Measurements from ENCODE around the gene DOCK2. TPM values are rescaled to one million over a fixed set of nuclear protein-coding genes. Genes with fewer than 3 reads are reported as not detected.

The DOCK2 gene
- total and polyA plus RNA-seq, 2 donors from 2014 or later = 1.0 to 42.0 TPM

- Histone ChIP-seq H3K36me3 (ENCODE audit: control insufficient read depth in 2 of 3, insufficient read depth in 3 of 3, low read length in 3 of 3) (no peaks in the 10 kb centered on the region), H3K4me1 (ENCODE audit: control insufficient read depth in 2 of 3, insufficient read depth in 2 of 3, low read depth in 1 of 3, low read length in 3 of 3) (no peaks in the 10 kb centered on the region), H3K9me3 (ENCODE audit: control insufficient read depth in 2 of 3, insufficient read depth in 1 of 3, low read length in 3 of 3) (no peaks in the 10 kb centered on the region), H3K4me3 (ENCODE audit: low read length in 3 of 3) (no peak overlapping the region), H3K27me3 (ENCODE audit: control insufficient read depth, insufficient read depth, low read length) (no peaks in the 10 kb centered on the region), H3K9ac (ENCODE audit: low read length in 3 of 3) (no peak overlapping the region), H3K27ac (ENCODE audit: low read depth in 2 of 2, low read length in 2 of 2) (no peak overlapping the region)
- FAIRE-seq (no peak), DNase-seq (no peak)
- TF ChIP-seq CTCF (IDR thresholded peaks at IDR 0.05; ENCODE audit: borderline replicate concordance, extremely low read depth, insufficient read depth) = no peak
- intact Hi-C loops (cut with DNase I) = no loop called here
These were observed 51.0 kb downstream of the DOCK2 start for GRCh38 chr5:169688106-169688505.

- intact Hi-C loops (cut with DNase I) = no loop called here
- no peak overlapping the region for H3K27ac ChIP-seq (ENCODE audit: low read depth in 2 of 2, low read length in 2 of 2)
- no peaks in the 10 kb centered on the region for H3K9me3 ChIP-seq (ENCODE audit: control insufficient read depth in 2 of 3, insufficient read depth in 1 of 3, low read length in 3 of 3)
- H3K36me3 ChIP-seq (ENCODE audit: control insufficient read depth in 2 of 3, insufficient read depth in 3 of 3, low read length in 3 of 3) = no peaks in the 10 kb centered on the region
- no peak overlapping the region for H3K9ac ChIP-seq (ENCODE audit: low read length in 3 of 3)
- DNase-seq (no peak), FAIRE-seq (no peak)
- H3K27me3 ChIP-seq (ENCODE audit: control insufficient read depth, insufficient read depth, low read length) = no peaks in the 10 kb centered on the region
- no peaks in the 10 kb centered on the region for H3K4me1 ChIP-seq (ENCODE audit: control insufficient read depth in 2 of 3, insufficient read depth in 2 of 3, low read depth in 1 of 3, low read length in 3 of 3)
- H3K4me3 ChIP-seq (ENCODE audit: low read length in 3 of 3) = no peak overlapping the region
- no peak for TF ChIP-seq CTCF (IDR thresholded peaks at IDR 0.05; ENCODE audit: borderline replicate concordance, extremely low read depth, insufficient read depth)
These were observed 54.4 kb downstream of the DOCK2 start for GRCh38 chr5:169691471-169691870.

- DNase-seq (no peak), FAIRE-seq (no peak)
- no peak for TF ChIP-seq CTCF (IDR thresholded peaks at IDR 0.05; ENCODE audit: borderline replicate concordance, extremely low read depth, insufficient read depth)
- intact Hi-C loops (cut with DNase I) = no loop called here
- Histone ChIP-seq H3K4me3 (ENCODE audit: low read length in 3 of 3) (no peak overlapping the region), H3K27ac (ENCODE audit: low read depth in 2 of 2, low read length in 2 of 2) (no peak overlapping the region), H3K4me1 (ENCODE audit: control insufficient read depth in 2 of 3, insufficient read depth in 2 of 3, low read depth in 1 of 3, low read length in 3 of 3) (no peaks in the 10 kb centered on the region), H3K36me3 (ENCODE audit: control insufficient read depth in 2 of 3, insufficient read depth in 3 of 3, low read length in 3 of 3) (no peaks in the 10 kb centered on the region), H3K9me3 (ENCODE audit: control insufficient read depth in 2 of 3, insufficient read depth in 1 of 3, low read length in 3 of 3) (no peaks in the 10 kb centered on the region), H3K27me3 (ENCODE audit: control insufficient read depth, insufficient read depth, low read length) (no peaks in the 10 kb centered on the region), H3K9ac (ENCODE audit: low read length in 3 of 3) (no peak overlapping the region)
These were observed 57.1 kb downstream of the DOCK2 start for GRCh38 chr5:169694091-169694625.

GRCh38 chr5:169695025-169695625 is 58.0 kb downstream of the DOCK2 start:
- TF ChIP-seq CTCF (IDR thresholded peaks at IDR 0.05; ENCODE audit: borderline replicate concordance, extremely low read depth, insufficient read depth) = no peak
- no peak for FAIRE-seq
- intact Hi-C loops (cut with DNase I) = no loop called here

More at GRCh38 chr5:169695025-169695625, 58.0 kb downstream of the DOCK2 start:
- no peaks in the 10 kb centered on the region for H3K4me1 ChIP-seq (ENCODE audit: control insufficient read depth in 2 of 3, insufficient read depth in 2 of 3, low read depth in 1 of 3, low read length in 3 of 3)
- H3K9me3 ChIP-seq (ENCODE audit: control insufficient read depth in 2 of 3, insufficient read depth in 1 of 3, low read length in 3 of 3) = no peaks in the 10 kb centered on the region
- H3K27me3 ChIP-seq (ENCODE audit: control insufficient read depth, insufficient read depth, low read length) = no peaks in the 10 kb centered on the region
- H3K27ac ChIP-seq (ENCODE audit: low read depth in 2 of 2, low read length in 2 of 2) = no peak overlapping the region
- H3K36me3 ChIP-seq (ENCODE audit: control insufficient read depth in 2 of 3, insufficient read depth in 3 of 3, low read length in 3 of 3) = no peaks in the 10 kb centered on the region
- no peak overlapping the region for H3K4me3 ChIP-seq (ENCODE audit: low read length in 3 of 3)
- DNase-seq = no peak
- no peak overlapping the region for H3K9ac ChIP-seq (ENCODE audit: low read length in 3 of 3)

All from kidney (tissue), 14 donors.